CD14-positive monocyte (primary cell): ENCODE measurements around the gene IL3RA. TPM values are rescaled to one million over a fixed set of nuclear protein-coding genes. Genes with fewer than 3 reads are reported as not detected.

Experiments
- DNase-seq, 3 donors: peaks; one replicate each; pipeline ENCODE4 v3.0.0-alpha.2; 2011 to 2022
- H2AFZ ChIP-seq: 2 replicates; pipeline ENCODE4 v1.6.0; 2012; ENCODE audit warnings: mild to moderate bottlenecking, low read depth, low read length, inconsistent platforms; ENCODE audit not compliant: insufficient read depth, poor library complexity, severe bottlenecking
- H3K27ac ChIP-seq, 2 donors: 1 replicate in 1 of 2; 2 replicates in 1 of 2; pipeline ENCODE4 v1.5.1; 2012 to 2013; ENCODE audit warnings: low read length in 2 of 2, control low read depth in 1 of 2, inconsistent platforms in 1 of 2, low read depth in 1 of 2, mild to moderate bottlenecking in 1 of 2
- H3K27me3 ChIP-seq, 2 donors: one replicate each; pipeline versions ENCODE4 v1.6.0 to v1.6.1; 2011 to 2013; ENCODE audit warnings: low read length in 2 of 2; ENCODE audit not compliant: control insufficient read depth in 2 of 2, insufficient read depth in 2 of 2
- H3K36me3 ChIP-seq, 2 donors: replicated peaks in 1 of 2; 1 replicate in 1 of 2; 2 replicates in 1 of 2; pipeline versions ENCODE4 v1.5.1 to v1.6.1; 2012 to 2013; ENCODE audit warnings: low read length in 2 of 2, control low read depth in 1 of 2, inconsistent platforms in 1 of 2, mild to moderate bottlenecking in 1 of 2; ENCODE audit not compliant: insufficient read depth in 2 of 2, control insufficient read depth in 1 of 2
- H3K4me1 ChIP-seq, 2 donors: 1 replicate in 1 of 2; 2 replicates in 1 of 2; pipeline versions ENCODE4 v1.5.1 to v1.6.1; 2012 to 2013; ENCODE audit warnings: low read length in 2 of 2, control low read depth in 1 of 2, inconsistent platforms in 1 of 2, mild to moderate bottlenecking in 1 of 2, moderate library complexity in 1 of 2; ENCODE audit not compliant: insufficient read depth in 2 of 2, control insufficient read depth in 1 of 2
- H3K4me2 ChIP-seq: replicated peaks from 2 replicates; pipeline ENCODE3; 2012; ENCODE audit warnings: low read length, moderate library complexity, mild to moderate bottlenecking; ENCODE audit not compliant: poor library complexity, severe bottlenecking; ENCODE audit errors: extremely low read depth
- H3K4me3 ChIP-seq, 3 experiments: fragments of 200-600 bp in 1 of 3; sonication (generic) in 1 of 3; replicated peaks in 1 of 3; 1 replicate in 2 of 3; 2 replicates in 1 of 3; pipeline ENCODE4 v1.5.1; 2011 to 2013; ENCODE audit warnings: low read length in 3 of 3, mild to moderate bottlenecking in 3 of 3, control low read depth in 2 of 3, low read depth in 2 of 3, inconsistent platforms in 1 of 3, moderate library complexity in 1 of 3
- H3K79me2 ChIP-seq: 2 replicates; pipeline ENCODE4 v1.6.0; 2012; ENCODE audit warnings: mild to moderate bottlenecking, control low read depth, inconsistent platforms, low read length, moderate library complexity; ENCODE audit not compliant: insufficient read depth
- H3K9ac ChIP-seq: 2 replicates; pipeline ENCODE4 v1.6.0; 2017; ENCODE audit warnings: low read length, mild to moderate bottlenecking; ENCODE audit not compliant: insufficient read depth, poor library complexity, severe bottlenecking
- H3K9me3 ChIP-seq, 2 donors: replicated peaks in 1 of 2; 1 replicate in 1 of 2; 2 replicates in 1 of 2; pipeline versions ENCODE4 v1.5.1 to v1.6.1; 2012 to 2013; ENCODE audit warnings: low read length in 2 of 2, control low read depth in 1 of 2; ENCODE audit not compliant: control insufficient read depth in 1 of 2, insufficient read depth in 1 of 2
- H4K20me1 ChIP-seq: 2 replicates; pipeline ENCODE4 v1.6.0; 2012; ENCODE audit warnings: mild to moderate bottlenecking, low read length, control low read depth, moderate library complexity; ENCODE audit not compliant: insufficient read depth
- H3K27ac Mint-ChIP-seq, 7 donors: one replicate each; pipeline ENCODE4 v1.8.0; 2020; ENCODE audit warnings: mild to moderate bottlenecking in 7 of 7, mixed read lengths in 7 of 7, moderate library complexity in 6 of 7, inconsistent platforms in 2 of 7
- H3K27me3 Mint-ChIP-seq, 3 donors: one replicate each; pipeline ENCODE4 v1.8.0; 2021 to 2022; ENCODE audit warnings: low read depth in 3 of 3, mild to moderate bottlenecking in 3 of 3, mixed read lengths in 3 of 3, moderate library complexity in 3 of 3, inconsistent platforms in 1 of 3
- H3K36me3 Mint-ChIP-seq, 2 donors: one replicate each; pipeline ENCODE4 v1.8.0; 2020; ENCODE audit warnings: mixed read lengths in 2 of 2, inconsistent platforms in 1 of 2, mild to moderate bottlenecking in 1 of 2
- H3K4me1 Mint-ChIP-seq: one replicate; pipeline ENCODE4 v1.8.0; 2020; ENCODE audit warnings: mild to moderate bottlenecking, mixed read lengths
- H3K4me3 Mint-ChIP-seq, 2 donors: one replicate each; pipeline ENCODE4 v1.8.0; 2020; ENCODE audit warnings: mild to moderate bottlenecking in 2 of 2, mixed read lengths in 2 of 2, moderate library complexity in 1 of 2
- H3K9me3 Mint-ChIP-seq, 7 donors: one replicate each; pipeline ENCODE4 v1.8.0; 2020 to 2022; ENCODE audit warnings: mixed read lengths in 7 of 7, mild to moderate bottlenecking in 6 of 7, moderate library complexity in 6 of 7, inconsistent platforms in 2 of 7
- CTCF ChIP-seq: fragments of 200-600 bp; IDR thresholded peaks from one replicate; pipeline ENCODE4 v1.8.0; 2022; ENCODE audit warnings: antibody characterized with exemption, mild to moderate bottlenecking
- WGBS: methylation state at CpG from one replicate; pipeline ENCODE4 v1.1.5; 2013; ENCODE audit warnings: missing lambda C conversion rate; ENCODE audit not compliant: insufficient coverage; 5-methylcytosine and 5-hydroxymethylcytosine counted together
- intact Hi-C, 2 donors: fragments of 100-400 bp; cut with micrococcal nuclease; formaldehyde crosslinking; loops; one replicate each; pipeline versions ENCODE4 v1.15.0 to v1.15.1; 2023
- polyA plus RNA-seq, 3 donors: library from polyadenylated mRNA; depleted of rRNA in 1 of 3; unstranded in 2 of 3; stranded (reverse) in 1 of 3; fragments of 300-500 nt in 2 of 3; fragments of >200 nt in 1 of 3; fragmentation: Illumina TruSeq in 2 of 3; gene quantifications; 1 replicate in 2 of 3; 2 replicates in 1 of 3; pipeline ENCODE4 v1.2.3, GENCODE V29; 2012 to 2021

IL3RA gene
- polyA plus RNA-seq, 3 donors, result 2.9 to 12.0 (median 4.4) TPM

- H3K4me3 Mint-ChIP-seq, result peak overlapping the region; percentile 31 to 43
- H3K4me1 Mint-ChIP-seq, result peaks cover 67% of the 10 kb centered on the region
- Histone ChIP-seq H3K4me2 (no peak overlapping the region), H3K79me2 (no peaks in the 10 kb centered on the region), H3K4me3 (peak overlapping the region in 1 of 3 experiments; percentile 2), H4K20me1 (no peaks in the 10 kb centered on the region), H3K27ac (peak overlapping the region; percentile 33 to 75), H3K9me3 (no peaks in the 10 kb centered on the region), H3K4me1 (peaks cover 68 to 73% of the 10 kb centered on the region in 2 donors), H3K9ac (no peak overlapping the region), H3K36me3 (no peaks in the 10 kb centered on the region), H3K27me3 (no peaks in the 10 kb centered on the region), H2AFZ (no peak overlapping the region)
- peaks cover 0 to 12% (median 11%) of the 10 kb centered on the region in 7 donors for H3K9me3 Mint-ChIP-seq
- TF ChIP-seq CTCF, result no peak
- intact Hi-C loops, result loop anchor here in 1 of 2 donors (2.0 to 10.0 kb wide), 2 partner anchors 14 to 170 kb away; no protein-coding TSS in a partner anchor
- peaks cover 2 to 21% (median 3%) of the 10 kb centered on the region in 3 donors for H3K27me3 Mint-ChIP-seq
- 63% methylated on average over 6 of the region's 10 CpGs for WGBS
- H3K36me3 Mint-ChIP-seq, result peaks cover 4 to 5% of the 10 kb centered on the region in 2 donors
- peak in 1 of 3 donors; percentile 28 for DNase-seq
- peak overlapping the region in 6 of 7 donors; percentile 79 to 100 (median 98) for H3K27ac Mint-ChIP-seq
These were observed 1.7 kb upstream of the IL3RA start for GRCh38 chrX:1334854-1335253.

DNA sequence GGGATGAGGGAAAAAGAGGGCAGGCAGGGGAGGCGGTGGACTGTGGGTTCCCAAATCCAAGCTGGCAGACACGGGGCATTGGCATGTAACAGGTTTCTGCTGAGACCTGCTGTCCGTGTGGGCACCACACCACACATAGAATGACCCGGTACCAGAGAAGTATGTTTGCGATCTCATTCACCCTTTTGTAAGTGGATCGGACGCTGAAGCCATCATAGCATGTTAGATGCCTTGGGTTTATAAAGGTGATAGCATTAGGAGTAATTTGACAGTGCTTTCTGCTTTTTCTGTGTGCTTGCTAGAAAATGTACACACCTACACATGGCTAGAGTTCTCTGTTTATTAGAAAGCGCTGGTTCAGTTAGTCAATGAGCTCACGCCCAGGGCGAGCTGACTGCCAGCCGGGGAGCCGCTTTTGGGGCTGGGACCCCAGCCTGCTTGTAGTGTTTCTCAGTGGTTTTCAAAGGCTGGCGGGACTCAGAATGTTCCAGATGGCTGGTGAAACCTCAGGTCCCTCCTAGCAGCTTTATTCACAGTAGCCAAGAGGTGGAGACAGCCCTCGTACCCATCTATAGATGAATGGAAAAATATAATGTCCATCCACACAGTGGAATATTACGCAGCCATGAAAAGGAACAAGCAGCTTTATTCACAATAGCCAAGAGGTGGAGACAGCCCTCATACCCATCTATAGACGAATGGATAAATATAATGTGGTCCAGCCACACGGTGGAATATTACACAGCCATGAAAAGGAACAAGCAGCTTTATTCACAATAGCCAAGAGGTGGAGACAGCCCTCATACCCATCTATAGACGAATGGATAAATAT is 579 bp downstream of the IL3RA start:
- Mint-ChIP-seq H3K9me3 (peaks cover 2 to 19% (median 11%) of the 10 kb centered on the region in 7 donors), H3K27me3 (peaks cover 2 to 25% (median 3%) of the 10 kb centered on the region in 3 donors), H3K4me1 (peaks cover 64% of the 10 kb centered on the region), H3K36me3 (peaks cover 4 to 14% of the 10 kb centered on the region in 2 donors), H3K4me3 (peak overlapping the region; percentile 95 to 96), H3K27ac (peak overlapping the region; percentile 93 to 100 (median 97))
- Histone ChIP-seq H3K9ac (peak overlapping the region; percentile 72), H3K9me3 (peaks cover 0 to 4% of the 10 kb centered on the region in 2 donors), H4K20me1 (no peaks in the 10 kb centered on the region), H3K27ac (peak overlapping the region; percentile 87 to 93), H3K4me1 (peaks cover 65 to 68% of the 10 kb centered on the region in 2 donors), H3K27me3 (no peaks in the 10 kb centered on the region), H3K4me2 (peak overlapping the region; percentile 66), H3K79me2 (no peaks in the 10 kb centered on the region), H3K36me3 (no peaks in the 10 kb centered on the region), H3K4me3 (peak overlapping the region; percentile 59 to 78 (median 74)), H2AFZ (peak overlapping the region; percentile 3)
- WGBS, result 0% methylated on average over 4 of the region's 18 CpGs
- no peak for DNase-seq
- intact Hi-C loops, result loop anchor here in 1 of 2 donors (10.0 kb wide), 1 partner anchor 168 kb away; no protein-coding TSS in a partner anchor
- TF ChIP-seq CTCF, result no peak
